ENCODE measurements around the gene CD8B2. TPM values are rescaled to one million over a fixed set of nuclear protein-coding genes. Genes with fewer than 3 reads are reported as not detected.

Gene CD8B2
- total RNA-seq, 1 donor from 2014 or later = 0.12 TPM

- DNase-seq = no peak
- H3K4me1 Mint-ChIP-seq = no peaks in the 10 kb centered on the region
- no peaks in the 10 kb centered on the region for H3K27me3 Mint-ChIP-seq
- H3K9me3 Mint-ChIP-seq = peaks cover 20% of the 10 kb centered on the region
- no peaks in the 10 kb centered on the region for H3K36me3 Mint-ChIP-seq (ENCODE audit: low read depth)
- H3K4me3 Mint-ChIP-seq = no peak overlapping the region
- intact Hi-C loops (cut with micrococcal nuclease) = no loop called here
- no peak overlapping the region for H3K27ac Mint-ChIP-seq
These were observed 33.9 kb downstream of the CD8B2 start for GRCh38 chr2:106521016-106521415.

DNA sequence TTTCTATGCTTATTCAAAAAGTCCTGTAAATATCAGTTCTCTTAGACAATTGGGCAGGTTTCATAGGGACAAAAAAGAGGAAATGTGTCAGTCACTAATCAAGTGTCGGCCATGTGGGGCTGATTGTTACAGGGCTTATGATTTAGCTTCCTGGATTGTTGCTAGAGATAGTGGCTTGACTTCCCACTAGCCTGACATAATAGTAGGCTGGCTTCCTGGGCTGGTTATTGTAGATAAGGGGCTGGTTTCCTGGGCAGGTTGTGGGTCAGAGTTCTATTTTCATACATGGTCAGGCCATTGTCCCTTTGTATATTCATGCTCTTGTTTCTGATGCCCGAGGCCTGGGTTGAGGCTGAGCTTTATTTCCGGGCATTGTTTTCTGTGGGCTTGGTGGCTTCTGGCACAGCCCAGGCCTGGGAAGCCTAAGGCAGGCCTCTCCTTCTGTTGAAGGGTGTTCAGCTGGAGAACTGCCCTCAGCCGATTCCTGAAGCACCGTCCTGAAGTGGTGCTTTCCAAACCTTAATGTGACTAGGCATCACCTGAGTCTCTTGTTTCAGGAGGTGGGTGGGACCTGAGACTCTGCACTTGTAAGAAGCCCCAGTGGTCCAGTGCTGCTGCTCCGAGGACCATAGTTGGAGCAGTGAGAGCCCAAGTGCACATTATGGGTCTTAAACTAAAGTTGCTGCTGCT lies 37.0 kb downstream of the CD8B2 start:
- Mint-ChIP-seq H3K4me1 (no peaks in the 10 kb centered on the region), H3K27ac (no peak overlapping the region), H3K36me3 (ENCODE audit: low read depth) (no peaks in the 10 kb centered on the region), H3K27me3 (peaks cover 7% of the 10 kb centered on the region), H3K4me3 (no peak overlapping the region), H3K9me3 (peaks cover 20% of the 10 kb centered on the region)
- intact Hi-C loops (cut with micrococcal nuclease) = no loop called here
- DNase-seq = no peak

DNA sequence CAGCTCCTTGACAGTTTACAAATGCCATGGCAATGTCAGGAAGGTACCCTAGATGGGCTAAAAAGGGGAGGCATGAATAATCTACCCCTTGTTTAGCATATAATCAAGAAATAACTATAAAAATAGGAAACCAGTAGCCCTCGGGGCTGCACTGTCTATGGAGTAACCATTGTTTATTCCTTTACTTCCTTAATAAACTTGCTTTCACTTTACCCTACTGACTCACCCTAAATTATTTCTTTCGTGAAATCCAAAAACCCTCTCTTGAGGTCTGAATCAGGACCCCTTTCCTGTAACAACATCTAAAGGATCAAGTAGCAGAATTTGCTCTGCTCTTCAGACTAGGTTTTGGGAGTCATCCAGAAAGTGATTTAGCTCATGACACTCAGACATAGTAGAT lies 43.7 kb downstream of the CD8B2 start:
- Mint-ChIP-seq H3K4me3 (no peak overlapping the region), H3K27ac (no peak overlapping the region), H3K4me1 (no peaks in the 10 kb centered on the region), H3K9me3 (no peaks in the 10 kb centered on the region), H3K27me3 (peaks cover 10% of the 10 kb centered on the region), H3K36me3 (ENCODE audit: low read depth) (no peaks in the 10 kb centered on the region)
- intact Hi-C loops (cut with micrococcal nuclease) = no loop called here
- DNase-seq = no peak

GRCh38 chr2:106531676-106532214 lies 44.6 kb downstream of the CD8B2 start:
- intact Hi-C loops (cut with micrococcal nuclease) = no loop called here
- Mint-ChIP-seq H3K4me3 (no peak overlapping the region), H3K9me3 (no peaks in the 10 kb centered on the region), H3K36me3 (ENCODE audit: low read depth) (no peaks in the 10 kb centered on the region), H3K4me1 (peaks cover 2% of the 10 kb centered on the region), H3K27me3 (peaks cover 10% of the 10 kb centered on the region), H3K27ac (no peak overlapping the region)
- DNase-seq = no peak

DNA sequence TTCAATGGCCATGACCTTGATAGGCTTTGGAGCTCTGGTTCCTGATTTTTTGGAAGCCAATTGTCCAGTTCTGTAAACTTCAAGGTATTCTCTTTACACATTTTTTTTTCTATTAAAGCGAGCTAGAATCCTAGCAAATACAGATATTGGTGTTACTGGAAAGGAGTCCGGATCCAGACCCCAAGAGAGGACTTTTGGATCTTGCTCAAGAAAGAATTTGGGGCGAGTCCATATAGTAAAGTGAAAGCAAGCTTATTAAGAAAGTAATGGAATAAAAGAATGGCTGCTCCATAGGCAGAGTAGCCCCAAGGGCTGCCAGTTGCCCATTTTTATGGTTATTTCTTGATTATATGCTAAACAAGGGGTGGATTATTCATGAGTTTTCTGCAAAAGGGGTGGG lies 45.1 kb downstream of the CD8B2 start:
- no peak for DNase-seq
- no peak overlapping the region for H3K4me3 Mint-ChIP-seq
- no peaks in the 10 kb centered on the region for H3K36me3 Mint-ChIP-seq (ENCODE audit: low read depth)
- H3K27me3 Mint-ChIP-seq = peaks cover 10% of the 10 kb centered on the region
- intact Hi-C loops (cut with micrococcal nuclease) = no loop called here
- H3K27ac Mint-ChIP-seq = no peak overlapping the region
- no peaks in the 10 kb centered on the region for H3K9me3 Mint-ChIP-seq
- peaks cover 2% of the 10 kb centered on the region for H3K4me1 Mint-ChIP-seq

DNA sequence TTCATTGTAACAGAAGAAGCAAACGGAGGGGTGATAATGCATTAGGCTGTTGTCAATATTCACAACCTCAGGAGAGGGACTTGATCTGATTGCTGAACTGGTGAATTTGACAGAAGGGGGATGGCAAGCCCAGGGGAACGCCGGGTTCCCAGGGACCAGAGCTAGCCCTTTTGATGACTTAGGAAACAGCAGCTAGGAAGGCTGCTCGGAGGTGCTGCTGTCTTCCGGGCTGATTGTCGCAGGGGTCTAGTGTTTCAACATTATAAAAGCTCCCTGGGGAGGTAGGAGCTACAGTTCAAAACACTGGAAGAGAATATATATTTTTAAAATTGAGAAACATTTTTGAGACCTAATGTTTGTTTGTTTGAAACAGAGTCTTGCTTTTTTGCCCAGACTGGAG lies 47.3 kb downstream of the CD8B2 start:
- no peaks in the 10 kb centered on the region for H3K9me3 Mint-ChIP-seq
- DNase-seq = no peak

DNA sequence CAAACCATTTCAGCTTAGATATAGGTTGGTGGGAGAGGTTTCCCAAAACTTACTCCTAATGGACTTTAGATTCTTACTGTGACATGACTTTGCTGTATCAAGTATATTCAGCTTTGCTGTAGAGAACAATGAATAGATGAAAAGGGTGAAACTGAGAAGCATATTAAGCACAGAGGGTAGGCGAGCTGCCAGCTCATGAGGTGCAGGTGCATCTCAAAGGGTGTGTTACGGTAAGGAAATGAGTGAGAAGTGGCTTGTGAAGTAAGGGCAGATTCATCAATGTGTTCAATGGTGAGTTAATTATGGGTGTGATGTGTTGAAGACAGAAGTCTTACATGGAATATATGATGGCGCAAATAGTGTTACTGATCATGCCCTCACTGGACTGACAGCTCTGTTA lies 49.3 kb downstream of the CD8B2 start:
- H3K27me3 Mint-ChIP-seq = peaks cover 6% of the 10 kb centered on the region
- H3K9me3 Mint-ChIP-seq = no peaks in the 10 kb centered on the region
- H3K4me3 Mint-ChIP-seq = no peak overlapping the region
- H3K36me3 Mint-ChIP-seq (ENCODE audit: low read depth) = no peaks in the 10 kb centered on the region
- no peak overlapping the region for H3K27ac Mint-ChIP-seq
- intact Hi-C loops (cut with micrococcal nuclease) = no loop called here
- no peak for DNase-seq
- H3K4me1 Mint-ChIP-seq = peaks cover 2% of the 10 kb centered on the region

More for the DNA sequence above, 47.3 kb downstream of the CD8B2 start:
- Mint-ChIP-seq H3K27ac (no peak overlapping the region), H3K4me3 (no peak overlapping the region), H3K27me3 (peaks cover 3% of the 10 kb centered on the region), H3K36me3 (ENCODE audit: low read depth) (no peaks in the 10 kb centered on the region), H3K4me1 (peaks cover 2% of the 10 kb centered on the region)
- intact Hi-C loops (cut with micrococcal nuclease) = no loop called here

- H3K36me3 Mint-ChIP-seq (ENCODE audit: low read depth) = no peaks in the 10 kb centered on the region
- no peak overlapping the region for H3K27ac Mint-ChIP-seq
- peaks cover 2% of the 10 kb centered on the region for H3K4me1 Mint-ChIP-seq
- H3K4me3 Mint-ChIP-seq = no peak overlapping the region
- peaks cover 9% of the 10 kb centered on the region for H3K27me3 Mint-ChIP-seq
- DNase-seq = no peak
- no peaks in the 10 kb centered on the region for H3K9me3 Mint-ChIP-seq
- intact Hi-C loops (cut with micrococcal nuclease) = no loop called here
These were observed 49.9 kb downstream of the CD8B2 start for GRCh38 chr2:106537047-106537446.

DNA sequence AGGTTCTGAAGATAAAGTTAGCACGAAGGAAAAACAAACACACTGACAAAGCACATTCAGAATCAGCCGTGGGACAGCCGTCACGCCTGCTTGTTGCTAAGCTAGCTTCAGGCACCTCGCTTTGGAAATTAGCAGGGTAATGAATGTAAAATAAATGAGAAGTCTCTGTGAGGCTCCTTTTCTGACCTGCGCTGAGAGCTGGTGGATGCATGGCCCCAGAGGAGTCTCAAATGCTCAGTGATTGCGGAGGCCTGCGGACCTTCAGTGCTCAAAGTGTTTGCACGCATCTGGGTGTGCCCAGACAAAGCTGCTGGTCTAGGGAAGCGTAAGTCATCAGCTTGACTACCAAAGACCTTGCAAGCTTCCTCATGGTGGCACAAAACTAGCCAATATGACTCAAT lies 50.6 kb downstream of the CD8B2 start:
- no peak overlapping the region for H3K27ac Mint-ChIP-seq

DNA sequence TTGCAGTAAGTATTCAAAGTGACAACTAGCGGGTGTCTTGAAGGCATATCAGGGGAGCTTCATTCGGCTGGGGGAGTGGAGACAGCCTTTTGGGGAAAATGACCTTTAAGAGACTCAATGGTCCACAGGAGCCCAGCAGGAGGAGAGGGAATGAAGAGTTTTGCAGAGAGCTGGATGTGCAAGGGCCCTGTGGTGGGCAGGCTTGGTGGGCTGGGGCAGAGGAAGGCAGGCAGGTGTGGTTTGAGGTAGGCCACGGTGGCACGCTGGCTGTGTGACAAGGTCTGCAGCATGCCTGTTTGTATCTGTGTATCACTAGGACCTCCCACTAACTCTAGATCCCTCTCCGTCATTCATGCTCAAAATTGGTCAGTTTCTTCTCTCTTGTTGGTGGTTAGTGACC lies 53.7 kb downstream of the CD8B2 start:
- Mint-ChIP-seq H3K27ac (no peak overlapping the region), H3K27me3 (peaks cover 24% of the 10 kb centered on the region), H3K4me3 (no peak overlapping the region), H3K36me3 (ENCODE audit: low read depth) (no peaks in the 10 kb centered on the region), H3K4me1 (peaks cover 4% of the 10 kb centered on the region), H3K9me3 (no peaks in the 10 kb centered on the region)
- DNase-seq = no peak
- intact Hi-C loops (cut with micrococcal nuclease) = loop anchor here (10.0 kb wide), 1 partner anchor 286 kb away; no protein-coding TSS in a partner anchor

More for the DNA sequence above, 50.6 kb downstream of the CD8B2 start:
- Mint-ChIP-seq H3K36me3 (ENCODE audit: low read depth) (no peaks in the 10 kb centered on the region), H3K9me3 (no peaks in the 10 kb centered on the region), H3K27me3 (peaks cover 12% of the 10 kb centered on the region), H3K4me1 (peaks cover 2% of the 10 kb centered on the region), H3K4me3 (no peak overlapping the region)
- intact Hi-C loops (cut with micrococcal nuclease) = no loop called here
- DNase-seq = no peak

- no peak overlapping the region for H3K27ac Mint-ChIP-seq
- peaks cover 25% of the 10 kb centered on the region for H3K27me3 Mint-ChIP-seq
- no peaks in the 10 kb centered on the region for H3K9me3 Mint-ChIP-seq
- DNase-seq = no peak
- intact Hi-C loops (cut with micrococcal nuclease) = loop anchor here (10.0 kb wide), 1 partner anchor 287 kb away; no protein-coding TSS in a partner anchor
- H3K4me3 Mint-ChIP-seq = no peak overlapping the region
- H3K36me3 Mint-ChIP-seq (ENCODE audit: low read depth) = no peaks in the 10 kb centered on the region
- H3K4me1 Mint-ChIP-seq = peaks cover 3% of the 10 kb centered on the region
These were observed 54.2 kb downstream of the CD8B2 start for GRCh38 chr2:106541333-106541732.

- H3K4me3 Mint-ChIP-seq = peak overlapping the region; percentile 76
- H3K9me3 Mint-ChIP-seq = no peaks in the 10 kb centered on the region
- no peaks in the 10 kb centered on the region for H3K36me3 Mint-ChIP-seq (ENCODE audit: low read depth)
- peaks cover 29% of the 10 kb centered on the region for H3K27me3 Mint-ChIP-seq
- H3K27ac Mint-ChIP-seq = no peak overlapping the region
- DNase-seq = peak; percentile 92
- intact Hi-C loops (cut with micrococcal nuclease) = loop anchor here (2.0 to 10.0 kb wide), 2 partner anchors 288 to 438 kb away; no protein-coding TSS in a partner anchor
- peaks cover 2% of the 10 kb centered on the region for H3K4me1 Mint-ChIP-seq
These were observed 55.7 kb downstream of the CD8B2 start for GRCh38 chr2:106542746-106543359.

DNA sequence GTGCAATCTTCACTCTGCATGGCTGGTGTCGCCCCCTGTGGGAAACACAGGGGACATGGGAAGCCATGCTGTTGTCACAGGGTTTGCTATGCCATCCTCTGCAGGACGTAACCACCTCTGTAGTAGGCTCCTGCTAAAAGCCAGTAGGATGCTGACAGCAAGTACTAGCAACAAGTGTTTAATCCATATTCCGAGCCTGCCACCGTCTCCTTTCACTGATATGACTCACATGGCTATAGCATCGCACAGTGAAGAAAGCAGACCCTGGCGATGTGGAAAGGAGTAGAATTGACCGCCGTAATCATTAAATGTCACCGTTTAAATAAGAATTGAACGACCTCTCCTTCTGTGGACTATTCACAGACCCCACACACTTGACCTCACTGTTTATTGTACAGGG lies 57.8 kb downstream of the CD8B2 start:
- peaks cover 2% of the 10 kb centered on the region for H3K4me1 Mint-ChIP-seq
- peaks cover 32% of the 10 kb centered on the region for H3K27me3 Mint-ChIP-seq
- H3K36me3 Mint-ChIP-seq (ENCODE audit: low read depth) = no peaks in the 10 kb centered on the region
- DNase-seq = no peak
- no peak overlapping the region for H3K27ac Mint-ChIP-seq
- intact Hi-C loops (cut with micrococcal nuclease) = loop anchor here (10.0 kb wide), 1 partner anchor 290 kb away; no protein-coding TSS in a partner anchor
- H3K9me3 Mint-ChIP-seq = no peaks in the 10 kb centered on the region
- H3K4me3 Mint-ChIP-seq = no peak overlapping the region

DNA sequence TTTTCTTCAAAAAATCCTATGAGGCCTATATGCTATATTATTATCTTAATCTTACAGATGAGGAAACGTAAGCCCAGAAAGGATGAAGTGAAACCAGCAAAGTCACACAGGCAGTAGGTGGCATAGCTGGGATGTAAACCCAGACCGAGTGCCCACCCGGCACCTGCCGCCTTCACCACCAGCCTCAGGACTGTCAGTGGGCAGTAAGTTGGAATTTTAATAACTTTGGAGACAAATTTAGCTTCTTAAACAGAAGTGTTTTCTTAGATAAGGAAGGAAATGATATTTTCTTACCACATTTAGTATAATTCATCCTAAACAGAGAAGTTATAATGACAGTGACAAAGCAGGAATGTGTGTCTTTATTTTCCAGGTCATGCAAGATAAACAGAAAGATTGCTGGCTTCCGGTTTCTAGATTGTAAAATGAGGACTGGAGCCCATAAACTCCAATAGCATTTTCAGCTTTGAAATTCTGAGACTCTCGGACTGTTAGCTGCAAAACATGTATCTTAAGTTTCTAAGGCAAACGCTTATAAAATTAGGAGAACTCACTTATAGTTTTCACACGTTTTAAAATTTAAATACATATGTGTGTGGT lies 59.3 kb downstream of the CD8B2 start:
- Mint-ChIP-seq H3K27me3 (peaks cover 28% of the 10 kb centered on the region), H3K4me3 (no peak overlapping the region), H3K4me1 (peaks cover 2% of the 10 kb centered on the region), H3K27ac (no peak overlapping the region), H3K36me3 (ENCODE audit: low read depth) (no peaks in the 10 kb centered on the region), H3K9me3 (no peaks in the 10 kb centered on the region)
- no peak for DNase-seq
- intact Hi-C loops (cut with micrococcal nuclease) = loop anchor here (10.0 kb wide), 1 partner anchor 292 kb away; no protein-coding TSS in a partner anchor
